ENCODE results near the gene CA10.

- TF ChIP-seq, protein P1, sequence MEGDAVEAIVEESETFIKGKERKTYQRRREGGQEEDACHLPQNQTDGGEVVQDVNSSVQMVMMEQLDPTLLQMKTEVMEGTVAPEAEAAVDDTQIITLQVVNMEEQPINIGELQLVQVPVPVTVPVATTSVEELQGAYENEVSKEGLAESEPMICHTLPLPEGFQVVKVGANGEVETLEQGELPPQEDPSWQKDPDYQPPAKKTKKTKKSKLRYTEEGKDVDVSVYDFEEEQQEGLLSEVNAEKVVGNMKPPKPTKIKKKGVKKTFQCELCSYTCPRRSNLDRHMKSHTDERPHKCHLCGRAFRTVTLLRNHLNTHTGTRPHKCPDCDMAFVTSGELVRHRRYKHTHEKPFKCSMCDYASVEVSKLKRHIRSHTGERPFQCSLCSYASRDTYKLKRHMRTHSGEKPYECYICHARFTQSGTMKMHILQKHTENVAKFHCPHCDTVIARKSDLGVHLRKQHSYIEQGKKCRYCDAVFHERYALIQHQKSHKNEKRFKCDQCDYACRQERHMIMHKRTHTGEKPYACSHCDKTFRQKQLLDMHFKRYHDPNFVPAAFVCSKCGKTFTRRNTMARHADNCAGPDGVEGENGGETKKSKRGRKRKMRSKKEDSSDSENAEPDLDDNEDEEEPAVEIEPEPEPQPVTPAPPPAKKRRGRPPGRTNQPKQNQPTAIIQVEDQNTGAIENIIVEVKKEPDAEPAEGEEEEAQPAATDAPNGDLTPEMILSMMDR (IDR thresholded peaks at IDR 0.05) = no peak
- TF ChIP-seq POLR2A (IDR thresholded peaks at IDR 0.05) (no peak), POLR2AphosphoS5 (IDR thresholded peaks at IDR 0.05) (no peak)
These were observed 498.2 kb downstream of the CA10 start for GRCh38 chr17:51660266-51660665.
